ENCODE measurements around the gene REV3L.
"Not testable (repeated sequence)": the region's sequence is repeated elsewhere in the genome, so short reads cannot be mapped to it uniquely, and the experiment has no call there.

REV3L gene

DNA sequence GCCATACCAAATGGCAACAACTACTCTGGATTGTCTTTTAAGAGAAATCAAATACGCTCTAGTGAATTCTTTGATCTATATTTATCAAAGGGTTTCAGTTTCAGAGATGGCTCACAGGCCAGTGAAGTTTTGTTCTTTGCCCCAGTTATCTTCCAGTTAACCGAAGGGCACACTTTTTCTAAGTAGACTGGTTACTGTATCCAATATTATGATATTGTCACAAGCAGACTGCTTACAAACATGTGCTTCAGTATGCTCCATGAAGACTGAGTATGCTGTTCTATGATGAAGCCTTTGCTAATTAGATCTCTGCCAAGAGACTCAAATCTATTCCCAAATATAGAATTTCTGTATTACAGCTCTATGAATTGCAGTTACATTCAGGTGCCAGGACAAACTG, 181.1 kb downstream of the REV3L start:
- Histone ChIP-seq H4K20me1 (ENCODE audit: low read depth, low read length) (no peaks in the 10 kb centered on the region), H3K9me2 (replicated peaks; ENCODE audit: insufficient read depth, low read length) (no peaks in the 10 kb centered on the region), H2AFZ (ENCODE audit: low read depth, low read length, severe bottlenecking) (no peak overlapping the region), H3K27ac (ENCODE audit: low read depth, low read length) (no peak overlapping the region), H3K4me2 (ENCODE audit: low read depth, low read length, poor library complexity, severe bottlenecking) (no peak overlapping the region), H3K36me3 (ENCODE audit: low read length) (peaks cover 17% of the 10 kb centered on the region; the same call in 1 of the 2 replicates), H3K27me3 (ENCODE audit: low read length) (no peaks in the 10 kb centered on the region), H3K4me3 (ENCODE audit: insufficient read depth, low read length, poor library complexity, severe bottlenecking) (no peak overlapping the region), H3K9ac (ENCODE audit: low read length) (no peak overlapping the region), H3F3A (ENCODE audit: insufficient read depth) (peaks cover 9% of the 10 kb centered on the region; the same call in 1 of the 2 replicates), H3K9me3 (ENCODE audit: insufficient read depth, low read length) (no peaks in the 10 kb centered on the region), H3K79me2 (ENCODE audit: insufficient read depth, low read length) (no peaks in the 10 kb centered on the region)
- TF ChIP-seq, protein P1, sequence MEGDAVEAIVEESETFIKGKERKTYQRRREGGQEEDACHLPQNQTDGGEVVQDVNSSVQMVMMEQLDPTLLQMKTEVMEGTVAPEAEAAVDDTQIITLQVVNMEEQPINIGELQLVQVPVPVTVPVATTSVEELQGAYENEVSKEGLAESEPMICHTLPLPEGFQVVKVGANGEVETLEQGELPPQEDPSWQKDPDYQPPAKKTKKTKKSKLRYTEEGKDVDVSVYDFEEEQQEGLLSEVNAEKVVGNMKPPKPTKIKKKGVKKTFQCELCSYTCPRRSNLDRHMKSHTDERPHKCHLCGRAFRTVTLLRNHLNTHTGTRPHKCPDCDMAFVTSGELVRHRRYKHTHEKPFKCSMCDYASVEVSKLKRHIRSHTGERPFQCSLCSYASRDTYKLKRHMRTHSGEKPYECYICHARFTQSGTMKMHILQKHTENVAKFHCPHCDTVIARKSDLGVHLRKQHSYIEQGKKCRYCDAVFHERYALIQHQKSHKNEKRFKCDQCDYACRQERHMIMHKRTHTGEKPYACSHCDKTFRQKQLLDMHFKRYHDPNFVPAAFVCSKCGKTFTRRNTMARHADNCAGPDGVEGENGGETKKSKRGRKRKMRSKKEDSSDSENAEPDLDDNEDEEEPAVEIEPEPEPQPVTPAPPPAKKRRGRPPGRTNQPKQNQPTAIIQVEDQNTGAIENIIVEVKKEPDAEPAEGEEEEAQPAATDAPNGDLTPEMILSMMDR (IDR thresholded peaks at IDR 0.05; ENCODE audit: insufficient read depth, low read length, poor library complexity, severe bottlenecking), result no peak
- TF ChIP-seq EZH2phosphoT487 (conservative IDR thresholded peaks at IDR 0.05; ENCODE audit: low read length), result no peak

DNA sequence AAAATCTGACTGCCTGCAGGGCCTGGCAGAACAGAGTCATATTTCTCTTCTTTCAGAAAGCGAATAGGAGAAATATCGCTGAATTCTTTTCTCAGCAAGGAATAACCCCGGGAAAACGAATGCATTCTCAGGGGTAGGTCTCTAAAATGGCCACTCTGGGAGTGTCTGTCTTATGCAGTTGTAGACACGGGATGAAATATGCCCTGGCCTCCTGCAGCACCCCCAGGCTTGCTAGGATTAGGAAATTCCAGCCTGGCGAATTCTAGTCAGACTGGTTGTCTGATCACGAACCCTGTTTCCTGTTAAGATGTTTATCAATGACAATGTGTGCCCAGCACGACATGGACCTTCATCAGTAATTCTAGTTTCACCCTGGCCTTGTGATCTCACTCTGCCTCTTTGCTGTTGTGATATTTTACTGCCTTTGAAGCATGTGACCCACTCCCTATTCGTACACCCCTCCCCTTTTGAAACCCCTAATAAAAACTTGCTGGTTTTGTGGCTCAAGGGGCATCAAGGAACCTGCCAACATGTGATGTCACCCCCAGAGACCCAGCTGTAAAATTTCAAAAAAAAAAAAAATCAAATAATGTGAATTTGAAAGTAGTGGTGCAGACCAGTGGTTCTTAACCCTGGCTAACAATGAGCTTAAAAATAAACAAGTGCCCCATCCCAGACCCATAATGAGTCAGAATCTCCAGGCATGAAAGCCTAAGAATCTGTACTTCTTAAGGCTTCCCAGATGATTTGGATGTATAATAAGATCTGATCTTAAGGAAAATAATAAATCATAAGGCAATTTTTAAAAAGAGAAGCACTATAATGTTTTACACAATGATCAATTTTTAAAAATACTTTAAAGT, 181.8 kb downstream of the REV3L start:
- not testable (repeated sequence) for H3K9me2 ChIP-seq (replicated peaks; ENCODE audit: insufficient read depth, low read length); H2AFZ ChIP-seq (ENCODE audit: low read depth, low read length, severe bottlenecking); H3K27me3 ChIP-seq (ENCODE audit: low read length); H3K9me3 ChIP-seq (ENCODE audit: insufficient read depth, low read length); H3F3A ChIP-seq (ENCODE audit: insufficient read depth); H4K20me1 ChIP-seq (ENCODE audit: low read depth, low read length); H3K27ac ChIP-seq (ENCODE audit: low read depth, low read length); H3K9ac ChIP-seq (ENCODE audit: low read length); H3K4me3 ChIP-seq (ENCODE audit: insufficient read depth, low read length, poor library complexity, severe bottlenecking); H3K79me2 ChIP-seq (ENCODE audit: insufficient read depth, low read length); H3K4me2 ChIP-seq (ENCODE audit: low read depth, low read length, poor library complexity, severe bottlenecking)
- peaks cover 17% of the 10 kb centered on the region; the same call in 1 of the 2 replicates for H3K36me3 ChIP-seq (ENCODE audit: low read length)

- TF ChIP-seq, protein P1 (IDR thresholded peaks at IDR 0.05; ENCODE audit: insufficient read depth, low read length, poor library complexity, severe bottlenecking), result no peak
- no peak for TF ChIP-seq EZH2phosphoT487 (conservative IDR thresholded peaks at IDR 0.05; ENCODE audit: low read length)
- Histone ChIP-seq H3K9me3 (ENCODE audit: insufficient read depth, low read length) (no peaks in the 10 kb centered on the region), H2AFZ (ENCODE audit: low read depth, low read length, severe bottlenecking) (no peak overlapping the region), H3F3A (ENCODE audit: insufficient read depth) (peaks cover 15% of the 10 kb centered on the region; the same call in 1 of the 2 replicates), H3K36me3 (ENCODE audit: low read length) (peaks cover 17% of the 10 kb centered on the region; the same call in 1 of the 2 replicates), H3K4me3 (ENCODE audit: insufficient read depth, low read length, poor library complexity, severe bottlenecking) (no peak overlapping the region), H3K9me2 (replicated peaks; ENCODE audit: insufficient read depth, low read length) (no peaks in the 10 kb centered on the region), H3K4me2 (ENCODE audit: low read depth, low read length, poor library complexity, severe bottlenecking) (no peak overlapping the region), H3K9ac (ENCODE audit: low read length) (no peak overlapping the region), H3K27ac (ENCODE audit: low read depth, low read length) (no peak overlapping the region), H3K79me2 (ENCODE audit: insufficient read depth, low read length) (no peaks in the 10 kb centered on the region), H4K20me1 (ENCODE audit: low read depth, low read length) (no peaks in the 10 kb centered on the region), H3K27me3 (ENCODE audit: low read length) (no peaks in the 10 kb centered on the region)
Measured at GRCh38 chr6:111297776-111298175, 185.2 kb downstream of the REV3L start.

GRCh38 chr6:111294374-111294967, 188.5 kb downstream of the REV3L start:
- H3K9me2 ChIP-seq (replicated peaks; ENCODE audit: insufficient read depth, low read length), result no peaks in the 10 kb centered on the region
- no peaks in the 10 kb centered on the region for H4K20me1 ChIP-seq (ENCODE audit: low read depth, low read length)
- peaks cover 11% of the 10 kb centered on the region; the same call in 1 of the 2 replicates for H3F3A ChIP-seq (ENCODE audit: insufficient read depth)
- no peak overlapping the region for H3K4me2 ChIP-seq (ENCODE audit: low read depth, low read length, poor library complexity, severe bottlenecking)
- H3K27ac ChIP-seq (ENCODE audit: low read depth, low read length), result no peak overlapping the region
- H3K4me3 ChIP-seq (ENCODE audit: insufficient read depth, low read length, poor library complexity, severe bottlenecking), result no peak overlapping the region
- H2AFZ ChIP-seq (ENCODE audit: low read depth, low read length, severe bottlenecking), result no peak overlapping the region
- no peaks in the 10 kb centered on the region for H3K27me3 ChIP-seq (ENCODE audit: low read length)
- peaks cover 6% of the 10 kb centered on the region; the same call in 1 of the 2 replicates for H3K36me3 ChIP-seq (ENCODE audit: low read length)
- H3K9ac ChIP-seq (ENCODE audit: low read length), result no peak overlapping the region
- TF ChIP-seq, protein P1 (IDR thresholded peaks at IDR 0.05; ENCODE audit: insufficient read depth, low read length, poor library complexity, severe bottlenecking), result no peak
- TF ChIP-seq EZH2phosphoT487 (conservative IDR thresholded peaks at IDR 0.05; ENCODE audit: low read length), result no peak
- H3K9me3 ChIP-seq (ENCODE audit: insufficient read depth, low read length), result no peaks in the 10 kb centered on the region
- H3K79me2 ChIP-seq (ENCODE audit: insufficient read depth, low read length), result no peaks in the 10 kb centered on the region

Measured in SU-DHL-6 (cell line).